GM18505 (cell line): ENCODE measurements around the gene GRID1.

Experiments used
- ATAC-seq: cut with Tn5 transposase; IDR thresholded peaks from one replicate; pipeline ENCODE4 v1.9.1; 2021; ENCODE audit not compliant: unreplicated experiment
- POLR2A ChIP-seq: IDR thresholded peaks from 4 replicates; pipeline ENCODE4 v1.6.1; 2011; ENCODE audit warnings: borderline replicate concordance; ENCODE audit not compliant: insufficient read depth, insufficient read length; ENCODE audit errors: extremely low read depth

The GRID1 gene

DNA sequence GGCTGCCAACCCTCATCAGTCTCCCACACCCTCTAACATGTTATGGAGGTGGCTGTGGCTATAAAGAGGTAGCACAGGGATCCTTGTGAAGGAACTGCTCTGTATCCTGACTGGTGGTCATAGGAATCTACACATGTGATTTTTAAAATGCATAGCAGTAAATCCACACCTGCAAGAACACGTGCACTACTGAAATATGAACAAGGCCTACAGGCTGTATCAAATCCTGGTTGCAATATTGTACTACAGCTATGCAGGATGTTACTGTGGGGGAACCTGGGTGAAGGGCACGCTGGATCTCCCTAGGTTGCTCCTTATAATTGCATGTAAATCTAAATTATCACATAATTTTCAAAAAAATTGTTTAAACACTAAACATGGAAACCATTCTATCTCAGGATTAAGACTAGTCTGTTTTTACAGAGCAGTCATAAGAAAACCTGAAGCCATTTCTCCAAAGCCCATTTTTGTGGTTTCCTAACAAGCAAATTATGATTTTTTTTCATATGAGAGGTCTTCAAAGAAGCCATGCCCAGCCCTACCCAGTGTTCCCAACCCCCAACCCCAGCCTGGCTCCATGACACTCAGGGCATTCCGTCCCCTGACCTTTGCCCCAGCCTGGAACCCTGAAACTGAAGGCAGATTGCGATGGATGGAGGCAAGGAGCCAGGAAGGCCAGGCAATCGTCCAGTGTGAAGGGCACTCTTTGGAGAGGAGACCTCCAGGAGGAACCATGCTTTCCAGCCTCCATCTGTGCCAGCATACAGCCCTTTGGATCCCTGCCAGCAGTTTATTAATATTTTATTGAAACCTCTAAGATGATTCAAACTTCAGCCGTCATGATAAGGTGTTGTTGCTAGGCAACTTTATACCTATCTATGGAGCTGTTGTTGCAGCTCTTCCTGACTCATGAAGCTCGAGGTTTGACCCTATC is 161.0 kb downstream of the GRID1 start:
- ATAC-seq = no peak
- no peak for TF ChIP-seq POLR2A

DNA sequence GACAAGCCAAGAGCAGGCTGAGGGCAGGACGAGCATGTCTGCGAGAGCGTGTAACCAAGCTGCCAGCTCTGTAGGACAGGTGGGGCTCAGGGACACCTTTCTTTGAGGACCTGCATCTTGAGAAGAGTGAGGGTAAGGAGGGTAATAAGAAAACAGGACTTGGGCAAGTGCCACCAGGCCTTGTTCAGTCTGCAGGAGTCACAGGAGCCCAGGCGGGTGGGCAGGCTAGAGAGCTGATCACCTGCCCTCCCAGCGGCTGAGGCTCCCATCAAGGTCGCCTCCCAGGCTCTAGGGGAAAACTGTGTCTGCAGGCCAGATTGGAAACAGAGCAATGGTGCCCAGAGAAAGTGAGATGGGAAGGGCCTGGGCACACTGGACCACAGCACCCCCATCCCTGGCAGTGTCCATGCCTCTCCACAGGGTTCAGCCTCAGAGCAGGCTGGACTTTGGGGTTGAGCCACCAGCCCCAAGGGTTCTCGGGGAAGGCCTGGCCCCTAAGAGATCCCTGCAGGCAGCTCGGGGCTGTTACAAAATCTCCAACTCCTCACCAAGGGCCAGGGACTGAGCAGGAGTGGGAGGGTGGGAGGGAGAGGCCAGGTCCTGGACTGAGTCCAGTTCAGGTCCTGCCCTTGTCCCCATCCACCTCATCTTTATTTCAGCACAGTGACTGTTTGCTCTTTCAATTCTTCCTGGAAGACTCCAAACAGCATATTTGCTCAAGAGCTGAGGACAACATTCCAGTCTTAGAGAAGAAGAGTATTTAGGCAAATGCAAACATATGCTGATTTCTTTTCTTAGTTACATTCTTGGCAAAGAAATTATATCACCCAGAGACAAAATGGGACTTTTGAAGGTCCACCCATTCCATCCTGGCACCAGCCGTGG is 161.9 kb downstream of the GRID1 start:
- no peak for TF ChIP-seq POLR2A

GRCh38 chr10:86203162-86203905 is 163.3 kb downstream of the GRID1 start:
- ATAC-seq = no peak
- no peak for TF ChIP-seq POLR2A

More for the DNA sequence above, 161.9 kb downstream of the GRID1 start:
- ATAC-seq = no peak

DNA sequence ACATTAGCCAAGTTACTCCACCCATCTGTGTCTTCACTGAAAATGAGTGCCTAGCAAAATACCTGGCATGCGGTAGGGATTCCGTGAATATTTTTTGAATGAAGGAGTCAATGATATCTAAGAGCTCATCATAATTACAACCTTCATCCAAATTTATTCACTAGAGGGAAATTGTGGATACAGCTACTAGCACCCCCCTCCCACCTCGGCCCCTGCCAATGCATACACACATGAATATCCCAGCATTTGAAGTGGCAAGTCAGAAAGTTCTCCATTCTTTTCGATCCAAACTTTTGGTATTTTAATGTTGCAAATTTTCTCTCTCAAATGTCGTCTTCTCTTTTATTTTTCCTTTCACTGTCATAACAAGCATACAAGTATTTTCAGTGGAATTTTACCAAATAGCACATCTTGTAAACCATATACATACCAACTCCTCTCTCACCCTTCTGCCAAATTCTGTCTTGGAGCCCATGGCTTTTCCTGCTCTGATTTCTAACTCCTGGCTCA is 164.3 kb downstream of the GRID1 start:
- TF ChIP-seq POLR2A = no peak
- no peak for ATAC-seq

DNA sequence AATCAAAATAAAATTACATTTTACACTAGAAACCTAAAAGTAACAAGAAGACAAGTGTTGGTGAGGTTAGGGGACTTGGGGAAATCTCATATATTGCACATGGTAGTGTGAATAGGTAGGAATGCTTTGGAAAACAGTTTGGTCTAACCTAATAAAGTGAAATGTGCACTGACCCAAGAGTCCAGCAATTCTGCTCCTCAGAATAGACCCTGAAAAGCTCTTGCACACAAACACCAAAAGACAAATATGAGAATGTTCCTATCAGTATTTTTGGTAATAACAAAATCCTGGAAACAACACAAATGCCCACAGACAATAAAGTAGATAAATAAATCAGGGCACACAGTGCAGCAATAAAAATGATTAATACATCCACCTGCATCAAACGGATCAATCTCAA is 165.7 kb downstream of the GRID1 start:
- ATAC-seq = no peak
- no peak for TF ChIP-seq POLR2A

DNA sequence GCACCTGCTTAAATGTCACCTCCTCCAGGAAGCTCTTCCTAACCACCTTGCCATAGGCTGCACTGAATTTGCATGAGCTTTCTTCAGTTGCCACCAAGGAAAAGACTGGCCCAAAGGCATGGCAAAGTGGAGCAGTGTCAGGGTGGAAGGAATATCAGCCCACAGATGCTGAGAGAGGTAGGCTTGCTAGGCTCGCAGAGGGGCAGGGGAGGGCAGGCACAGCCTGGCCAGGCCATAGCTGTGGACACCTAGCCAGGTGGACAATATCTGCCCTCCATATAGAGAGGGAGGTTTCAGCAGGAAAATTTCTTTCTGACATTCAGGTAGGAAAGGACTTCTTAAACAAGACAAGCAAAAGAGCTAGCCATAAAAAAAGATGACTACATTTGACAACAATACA is 166.3 kb downstream of the GRID1 start:
- no peak for ATAC-seq
- TF ChIP-seq POLR2A = no peak

- TF ChIP-seq POLR2A = no peak
- ATAC-seq = no peak
These were observed 167.6 kb downstream of the GRID1 start for GRCh38 chr10:86199041-86199440.

GRCh38 chr10:86198271-86198670 is 168.3 kb downstream of the GRID1 start:
- ATAC-seq = no peak
- no peak for TF ChIP-seq POLR2A

DNA sequence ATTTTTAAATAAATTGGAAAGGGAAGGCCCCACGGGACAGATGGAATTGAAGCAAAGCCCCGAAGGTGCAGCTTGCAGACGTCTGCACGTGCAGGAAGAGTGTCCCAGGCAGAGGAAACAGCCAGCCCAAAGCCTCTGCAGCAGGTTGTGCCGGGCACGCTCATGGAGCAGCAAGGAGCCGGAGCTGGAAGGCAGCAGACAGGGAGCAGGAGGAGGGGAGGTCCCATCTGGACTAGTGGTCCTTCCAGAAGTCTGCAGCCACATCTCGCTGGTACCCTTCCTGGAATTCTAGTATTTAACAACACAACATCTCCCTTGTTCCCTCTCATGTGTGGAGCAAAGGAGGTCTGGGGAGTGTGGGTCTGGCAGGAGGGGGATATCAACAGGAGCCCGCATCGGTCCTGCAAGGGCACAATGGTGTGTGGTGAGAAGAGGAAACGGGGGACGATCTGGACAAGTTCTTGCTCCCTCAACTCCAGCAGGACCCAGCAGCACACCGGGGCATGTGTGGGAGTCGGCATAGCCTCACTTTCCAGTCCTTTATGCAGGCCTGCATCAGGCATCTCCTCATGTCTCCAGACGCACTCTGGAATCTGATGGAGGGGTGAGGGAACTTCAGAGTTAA is 169.3 kb downstream of the GRID1 start:
- no peak for TF ChIP-seq POLR2A

GRCh38 chr10:86195521-86196157 is 171.0 kb downstream of the GRID1 start:
- ATAC-seq = no peak
- TF ChIP-seq POLR2A = no peak

More for the DNA sequence above, 169.3 kb downstream of the GRID1 start:
- no peak for ATAC-seq

DNA sequence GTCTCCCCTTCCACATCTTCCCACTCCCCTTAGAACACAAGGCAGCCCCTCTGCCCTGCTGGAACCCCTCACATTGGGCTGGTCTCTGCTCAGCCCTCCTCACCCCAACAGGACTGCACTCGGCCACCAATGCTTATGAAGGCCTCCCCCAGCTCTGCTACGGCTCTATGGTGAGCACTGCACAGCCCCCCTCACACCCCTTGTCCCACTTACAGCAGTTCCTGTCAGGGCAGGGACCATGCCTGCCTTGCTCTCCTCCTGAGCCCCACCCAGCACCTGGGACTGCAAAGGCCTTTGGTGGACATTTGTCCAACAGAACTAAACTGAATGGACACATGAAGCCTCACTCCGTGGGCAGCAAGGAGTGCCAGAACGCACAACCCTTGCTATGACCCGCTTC is 171.9 kb downstream of the GRID1 start:
- no peak for TF ChIP-seq POLR2A

DNA sequence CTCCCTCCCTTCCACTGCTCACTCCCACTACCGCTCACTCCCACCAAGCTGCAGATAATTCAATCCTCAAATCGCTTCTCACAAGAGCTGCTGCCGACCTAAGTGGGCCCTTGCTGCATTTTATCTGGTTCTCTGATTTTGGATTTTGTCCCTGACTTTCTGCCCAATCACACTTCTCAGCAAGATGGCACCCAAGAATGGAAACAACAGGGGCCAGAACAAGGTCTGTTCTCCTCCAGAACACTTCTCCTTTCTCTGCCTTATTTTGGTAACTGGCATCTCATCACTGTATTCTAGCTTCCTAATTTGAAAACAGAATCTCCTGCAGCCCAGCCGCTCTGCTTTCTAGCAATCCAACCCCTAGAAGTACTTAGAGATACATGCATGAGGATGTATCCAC is 172.8 kb downstream of the GRID1 start:
- no peak for ATAC-seq
- no peak for TF ChIP-seq POLR2A

More for the DNA sequence above, 171.9 kb downstream of the GRID1 start:
- ATAC-seq = no peak
